SK-N-SH (cell line): ENCODE data around the gene CYBC1. TPM values are rescaled to one million over a fixed set of nuclear protein-coding genes. Genes with fewer than 3 reads are reported as not detected.

Experiments used
- CTCF ChIA-PET: fragments of 300-600, 350-600 bp; formaldehyde crosslinking; extraction: SDS; loops from one replicate; lab custom pipeline; 2021; lab: Yijun Ruan, JAX
- POLR2A ChIA-PET: fragments of 350-600 bp; sonication (Branson Sonifier 250); formaldehyde crosslinking; extraction: SDS; loops from one replicate; lab custom pipeline; 2020; ENCODE audit warnings: antibody characterized with exemption, inconsistent platforms; lab: Yijun Ruan, JAX
- DNase-seq: peaks from one replicate; pipeline ENCODE4 v3.0.0; 2012
- H2AFZ ChIP-seq: fragments of 200-600 bp; sonication (generic); 2 replicates; pipeline ENCODE4 v1.8.1; 2016; ENCODE audit warnings: antibody characterized with exemption, mild to moderate bottlenecking, low read depth
- H3F3A ChIP-seq: fragments of 200-600 bp; sonication (generic); replicated peaks from 2 replicates; pipeline ENCODE3; 2016; ENCODE audit warnings: antibody characterized with exemption, mild to moderate bottlenecking; ENCODE audit not compliant: insufficient read depth
- H3K27ac ChIP-seq, 2 experiments: fragments of 200-500 bp in 1 of 2; fragments of 200-600 bp in 1 of 2; sonication (Bioruptor generic) in 1 of 2; sonication (generic), shearing (Covaris generic) in 1 of 2; 2 replicates each; pipeline versions ENCODE4 v1.5.1 to v1.6.1; 2014 to 2016; ENCODE audit warnings: low read depth in 2 of 2, inconsistent platforms in 1 of 2, low read length in 1 of 2, mild to moderate bottlenecking in 1 of 2, mixed read lengths in 1 of 2
- H3K27me3 ChIP-seq: fragments of 200-600 bp; sonication (generic), shearing (Covaris generic); 2 replicates; pipeline ENCODE4 v1.6.1; 2016; ENCODE audit warnings: mixed run types; ENCODE audit not compliant: insufficient read depth
- H3K36me3 ChIP-seq, 2 experiments: fragments of 200-500 bp in 1 of 2; fragments of 200-600 bp in 1 of 2; sonication (Bioruptor generic) in 1 of 2; sonication (generic) in 1 of 2; replicated peaks in 1 of 2; 2 replicates each; pipeline versions ENCODE3 to v1.5.1; 2014 to 2016; ENCODE audit warnings: low read length in 1 of 2, mild to moderate bottlenecking in 1 of 2; ENCODE audit not compliant: insufficient read depth in 2 of 2, control insufficient read depth in 1 of 2
- H3K4me1 ChIP-seq, 2 experiments: fragments of 200-500 bp in 1 of 2; fragments of 200-600 bp in 1 of 2; sonication (Bioruptor generic) in 1 of 2; sonication (generic), shearing (Covaris generic) in 1 of 2; 2 replicates each; pipeline versions ENCODE4 v1.5.1 to v1.6.1; 2014 to 2016; ENCODE audit warnings: low read depth in 1 of 2, low read length in 1 of 2, mixed run types in 1 of 2; ENCODE audit not compliant: insufficient read depth in 2 of 2, control insufficient read depth in 1 of 2
- H3K4me2 ChIP-seq: fragments of 200-600 bp; sonication (generic), shearing (Covaris generic); 2 replicates; pipeline ENCODE4 v1.6.1; 2017; ENCODE audit warnings: mixed run types
- H3K4me3 ChIP-seq, 2 experiments: fragments of 200-500 bp in 1 of 2; fragments of 200-600 bp in 1 of 2; sonication (Bioruptor generic) in 1 of 2; sonication (generic), shearing (Covaris generic) in 1 of 2; 2 replicates each; pipeline versions ENCODE4 v1.5.1 to v1.8.1; 2014 to 2016; ENCODE audit warnings: low read depth in 2 of 2, inconsistent platforms in 1 of 2, low read length in 1 of 2, mild to moderate bottlenecking in 1 of 2, mixed read lengths in 1 of 2, moderate library complexity in 1 of 2
- H3K79me2 ChIP-seq: fragments of 200-600 bp; sonication (generic); 2 replicates; pipeline ENCODE4 v1.8.1; 2017; ENCODE audit warnings: mild to moderate bottlenecking; ENCODE audit not compliant: insufficient read depth
- H3K9ac ChIP-seq: fragments of 200-600 bp; sonication (generic); 2 replicates; pipeline ENCODE4 v1.6.1; 2017; ENCODE audit warnings: mixed run types
- H3K9me2 ChIP-seq: fragments of 200-600 bp; sonication (generic); 2 replicates; pipeline ENCODE4 v1.6.1; 2017; ENCODE audit warnings: mixed run types
- H3K9me3 ChIP-seq: fragments of 200-600 bp; sonication (generic); 2 replicates; pipeline ENCODE4 v1.6.1; 2017; ENCODE audit warnings: mixed run types, mild to moderate bottlenecking, moderate library complexity
- H4K20me1 ChIP-seq: fragments of 200-600 bp; sonication (generic); 2 replicates; pipeline ENCODE4 v1.6.1; 2017; ENCODE audit warnings: mild to moderate bottlenecking, mixed run types; ENCODE audit not compliant: insufficient read depth
- CHD2 ChIP-seq: fragments of 150-350 bp; IDR thresholded peaks from 2 replicates; pipeline ENCODE4 v1.6.1; 2018; ENCODE audit warnings: low read length; ENCODE audit not compliant: partially characterized antibody
- ELF1 ChIP-seq: IDR thresholded peaks from 2 replicates; pipeline ENCODE4 v1.4.0; 2012
- FOSL2 ChIP-seq: IDR thresholded peaks from 2 replicates; pipeline ENCODE4 v1.4.0; 2012; ENCODE audit warnings: low read depth, mild to moderate bottlenecking, moderate library complexity, borderline replicate concordance
- FOXJ3 ChIP-seq: sonication (generic); formaldehyde crosslinking; IDR thresholded peaks from 2 replicates; pipeline ENCODE4 v1.5.1; 2020; ENCODE audit warnings: mild to moderate bottlenecking, missing genetic modification reagents
- FOXM1 ChIP-seq: IDR thresholded peaks from 2 replicates; pipeline ENCODE4 v1.4.0; 2012; ENCODE audit warnings: low read depth, mild to moderate bottlenecking
- GATA2 ChIP-seq: sonication (generic); formaldehyde crosslinking; IDR thresholded peaks from 2 replicates; pipeline ENCODE4 v1.5.0; 2020; ENCODE audit warnings: mild to moderate bottlenecking, missing genetic modification reagents
- JUND ChIP-seq: IDR thresholded peaks from 2 replicates; pipeline ENCODE4 v1.4.0; 2012
- MEF2A ChIP-seq: IDR thresholded peaks from 2 replicates; pipeline ENCODE4 v1.4.0; 2012; ENCODE audit warnings: low read depth, borderline replicate concordance
- MXI1 ChIP-seq: IDR thresholded peaks from 2 replicates; pipeline ENCODE4 v1.6.1; 2012; ENCODE audit warnings: mild to moderate bottlenecking, low read depth, low read length, improper control_type of control experiment
- NFIC ChIP-seq: IDR thresholded peaks from 2 replicates; pipeline ENCODE4 v1.4.0; 2012; ENCODE audit warnings: borderline replicate concordance
- RAD21 ChIP-seq: IDR thresholded peaks from 2 replicates; pipeline ENCODE4 v1.6.1; 2012; ENCODE audit warnings: mild to moderate bottlenecking, low read length
- RCOR1 ChIP-seq: fragments of 150-350 bp; IDR thresholded peaks from 2 replicates; pipeline ENCODE4 v1.6.1; 2017; ENCODE audit warnings: antibody characterized with exemption, low read length
- SIN3A ChIP-seq: IDR thresholded peaks from 2 replicates; pipeline ENCODE4 v1.6.1; 2012; ENCODE audit warnings: low read depth, mild to moderate bottlenecking, low read length, moderate library complexity, borderline replicate concordance
- TAF1 ChIP-seq: IDR thresholded peaks from 2 replicates; pipeline ENCODE4 v1.6.1; 2012; ENCODE audit warnings: low read depth, mild to moderate bottlenecking, low read length, moderate library complexity, borderline replicate concordance
- YY1 ChIP-seq: IDR thresholded peaks from 2 replicates; pipeline ENCODE4 v1.4.0; 2012; ENCODE audit warnings: low read depth, mild to moderate bottlenecking
- WGBS: methylation state at CpG from one replicate; pipeline ENCODE4 v1.1.6; 2017; ENCODE audit warnings: low lambda C conversion rate; 5-methylcytosine and 5-hydroxymethylcytosine counted together
- polyA plus RNA-seq, 3 experiments: library from polyadenylated mRNA; depleted of rRNA; stranded (reverse); fragments of >200 nt; gene quantifications; 2 replicates each; pipeline ENCODE4 v1.2.3, GENCODE V29; 2012
- TF ChIP-seq, protein P1 (sequence below): IDR thresholded peaks from 2 replicates; pipeline ENCODE4; 2012
- TF ChIP-seq, protein P2 (sequence below): IDR thresholded peaks from 2 replicates; pipeline ENCODE4 v1.4.0; 2012; ENCODE audit warnings: low read depth
- TF ChIP-seq, protein P3 (sequence below): IDR thresholded peaks from 2 replicates; pipeline ENCODE4 v1.6.1; 2012; ENCODE audit warnings: mild to moderate bottlenecking, low read depth, low read length, moderate library complexity
- TF ChIP-seq, protein P4 (sequence below): fragments of 150-350 bp; IDR thresholded peaks from 2 replicates; pipeline ENCODE4 v1.6.1; 2017; ENCODE audit warnings: antibody characterized with exemption, low read length, low read depth, borderline replicate concordance

CYBC1 gene
- polyA plus RNA-seq, 1 of the 3 experiments (the other 2 are of a cell fraction): 165 TPM

- no peak for TF ChIP-seq MEF2A
- TF ChIP-seq, protein P1, sequence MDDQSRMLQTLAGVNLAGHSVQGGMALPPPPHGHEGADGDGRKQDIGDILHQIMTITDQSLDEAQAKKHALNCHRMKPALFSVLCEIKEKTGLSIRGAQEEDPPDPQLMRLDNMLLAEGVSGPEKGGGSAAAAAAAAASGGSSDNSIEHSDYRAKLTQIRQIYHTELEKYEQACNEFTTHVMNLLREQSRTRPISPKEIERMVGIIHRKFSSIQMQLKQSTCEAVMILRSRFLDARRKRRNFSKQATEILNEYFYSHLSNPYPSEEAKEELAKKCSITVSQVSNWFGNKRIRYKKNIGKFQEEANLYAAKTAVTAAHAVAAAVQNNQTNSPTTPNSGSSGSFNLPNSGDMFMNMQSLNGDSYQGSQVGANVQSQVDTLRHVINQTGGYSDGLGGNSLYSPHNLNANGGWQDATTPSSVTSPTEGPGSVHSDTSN: no peak
- TF ChIP-seq RCOR1: no peak
- no peak for TF ChIP-seq ELF1
- no peak for TF ChIP-seq FOXM1
- no peak for TF ChIP-seq GATA2 (CRISPR knock-in tag)
- TF ChIP-seq JUND: no peak
- TF ChIP-seq, protein P2, sequence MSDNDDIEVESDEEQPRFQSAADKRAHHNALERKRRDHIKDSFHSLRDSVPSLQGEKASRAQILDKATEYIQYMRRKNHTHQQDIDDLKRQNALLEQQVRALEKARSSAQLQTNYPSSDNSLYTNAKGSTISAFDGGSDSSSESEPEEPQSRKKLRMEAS: no peak
- TF ChIP-seq, protein P3, sequence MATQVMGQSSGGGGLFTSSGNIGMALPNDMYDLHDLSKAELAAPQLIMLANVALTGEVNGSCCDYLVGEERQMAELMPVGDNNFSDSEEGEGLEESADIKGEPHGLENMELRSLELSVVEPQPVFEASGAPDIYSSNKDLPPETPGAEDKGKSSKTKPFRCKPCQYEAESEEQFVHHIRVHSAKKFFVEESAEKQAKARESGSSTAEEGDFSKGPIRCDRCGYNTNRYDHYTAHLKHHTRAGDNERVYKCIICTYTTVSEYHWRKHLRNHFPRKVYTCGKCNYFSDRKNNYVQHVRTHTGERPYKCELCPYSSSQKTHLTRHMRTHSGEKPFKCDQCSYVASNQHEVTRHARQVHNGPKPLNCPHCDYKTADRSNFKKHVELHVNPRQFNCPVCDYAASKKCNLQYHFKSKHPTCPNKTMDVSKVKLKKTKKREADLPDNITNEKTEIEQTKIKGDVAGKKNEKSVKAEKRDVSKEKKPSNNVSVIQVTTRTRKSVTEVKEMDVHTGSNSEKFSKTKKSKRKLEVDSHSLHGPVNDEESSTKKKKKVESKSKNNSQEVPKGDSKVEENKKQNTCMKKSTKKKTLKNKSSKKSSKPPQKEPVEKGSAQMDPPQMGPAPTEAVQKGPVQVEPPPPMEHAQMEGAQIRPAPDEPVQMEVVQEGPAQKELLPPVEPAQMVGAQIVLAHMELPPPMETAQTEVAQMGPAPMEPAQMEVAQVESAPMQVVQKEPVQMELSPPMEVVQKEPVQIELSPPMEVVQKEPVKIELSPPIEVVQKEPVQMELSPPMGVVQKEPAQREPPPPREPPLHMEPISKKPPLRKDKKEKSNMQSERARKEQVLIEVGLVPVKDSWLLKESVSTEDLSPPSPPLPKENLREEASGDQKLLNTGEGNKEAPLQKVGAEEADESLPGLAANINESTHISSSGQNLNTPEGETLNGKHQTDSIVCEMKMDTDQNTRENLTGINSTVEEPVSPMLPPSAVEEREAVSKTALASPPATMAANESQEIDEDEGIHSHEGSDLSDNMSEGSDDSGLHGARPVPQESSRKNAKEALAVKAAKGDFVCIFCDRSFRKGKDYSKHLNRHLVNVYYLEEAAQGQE: no peak
- TF ChIP-seq CHD2: no peak
- no peak for TF ChIP-seq RAD21
- no peak for TF ChIP-seq NFIC
- TF ChIP-seq YY1: no peak
- TF ChIP-seq, protein P4, sequence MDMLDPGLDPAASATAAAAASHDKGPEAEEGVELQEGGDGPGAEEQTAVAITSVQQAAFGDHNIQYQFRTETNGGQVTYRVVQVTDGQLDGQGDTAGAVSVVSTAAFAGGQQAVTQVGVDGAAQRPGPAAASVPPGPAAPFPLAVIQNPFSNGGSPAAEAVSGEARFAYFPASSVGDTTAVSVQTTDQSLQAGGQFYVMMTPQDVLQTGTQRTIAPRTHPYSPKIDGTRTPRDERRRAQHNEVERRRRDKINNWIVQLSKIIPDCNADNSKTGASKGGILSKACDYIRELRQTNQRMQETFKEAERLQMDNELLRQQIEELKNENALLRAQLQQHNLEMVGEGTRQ: no peak
- TF ChIP-seq FOSL2: no peak
- no peak for TF ChIP-seq FOXJ3 (CRISPR knock-in tag)
- no peak for TF ChIP-seq TAF1
- TF ChIP-seq MXI1: no peak
- TF ChIP-seq SIN3A: no peak
- 98% methylated on average over 23 of the region's 24 CpGs for WGBS
- Histone ChIP-seq H2AFZ (no peak overlapping the region), H3K79me2 (peaks cover 8% of the 10 kb centered on the region), H3F3A (peaks cover 10% of the 10 kb centered on the region), H3K36me3 (peaks cover 0 to 3% of the 10 kb centered on the region in 2 experiments), H3K9ac (no peak overlapping the region), H3K4me3 (no peak overlapping the region), H3K4me2 (no peak overlapping the region), H4K20me1 (peaks cover 45% of the 10 kb centered on the region), H3K27me3 (no peaks in the 10 kb centered on the region), H3K27ac (no peak overlapping the region), H3K9me2 (no peaks in the 10 kb centered on the region), H3K4me1 (peaks cover 0 to 10% of the 10 kb centered on the region in 2 experiments; a peak in 1 of 4 replicates), H3K9me3 (no peaks in the 10 kb centered on the region)
- DNase-seq: no peak
- ChIA-PET POLR2A (no interaction called here), CTCF (interaction anchor here (0.6 to 11.3 kb wide), 7 partner anchors 10 to 774 kb away, joined by 3 to 76 read pairs (median 3); partner anchors contain the start of gene TEX19)
These were observed 39.0 kb downstream of the CYBC1 start for GRCh38 chr17:82411396-82412053.
